ENCODE results near the gene ZNF219. TPM values are rescaled to one million over a fixed set of nuclear protein-coding genes. Genes with fewer than 3 reads are reported as not detected.

ZNF219 gene
- total and polyA plus RNA-seq, 2 of the 13 experiments (the other 11 are each of a cell fraction or from before 2014, with no cell fraction given): 34.5 to 36.6 TPM

DNA sequence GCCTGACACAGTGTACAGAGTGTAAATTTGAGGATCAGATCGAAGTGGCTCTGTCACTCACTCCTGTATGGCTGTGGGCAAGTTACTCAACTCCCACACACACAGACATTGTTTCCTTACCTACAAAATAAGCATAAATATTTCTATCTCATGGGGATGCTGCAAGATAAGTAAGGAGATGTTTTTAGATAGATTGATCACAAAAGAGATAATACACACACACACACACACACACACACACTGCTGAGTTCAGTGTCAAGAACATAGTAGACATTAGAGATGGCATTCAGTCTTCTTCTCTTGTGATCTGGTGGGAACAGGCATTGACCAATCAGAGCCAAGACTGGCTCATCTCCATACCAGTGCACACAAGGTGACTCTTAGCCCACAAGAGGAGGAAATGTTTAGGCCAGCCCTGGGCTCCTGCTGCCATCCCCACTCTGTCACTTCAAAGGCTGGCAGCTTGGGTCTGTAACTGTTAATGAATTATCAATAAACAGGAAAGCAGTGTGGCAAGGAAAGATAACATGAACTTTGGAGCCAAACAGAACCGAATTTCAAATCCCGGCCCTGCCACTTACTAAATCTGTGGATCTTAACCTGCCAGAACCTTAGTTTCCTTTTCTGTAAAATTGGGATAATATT, 44.2 kb downstream of the ZNF219 start (continued):
- TF ChIP-seq, protein P1, sequence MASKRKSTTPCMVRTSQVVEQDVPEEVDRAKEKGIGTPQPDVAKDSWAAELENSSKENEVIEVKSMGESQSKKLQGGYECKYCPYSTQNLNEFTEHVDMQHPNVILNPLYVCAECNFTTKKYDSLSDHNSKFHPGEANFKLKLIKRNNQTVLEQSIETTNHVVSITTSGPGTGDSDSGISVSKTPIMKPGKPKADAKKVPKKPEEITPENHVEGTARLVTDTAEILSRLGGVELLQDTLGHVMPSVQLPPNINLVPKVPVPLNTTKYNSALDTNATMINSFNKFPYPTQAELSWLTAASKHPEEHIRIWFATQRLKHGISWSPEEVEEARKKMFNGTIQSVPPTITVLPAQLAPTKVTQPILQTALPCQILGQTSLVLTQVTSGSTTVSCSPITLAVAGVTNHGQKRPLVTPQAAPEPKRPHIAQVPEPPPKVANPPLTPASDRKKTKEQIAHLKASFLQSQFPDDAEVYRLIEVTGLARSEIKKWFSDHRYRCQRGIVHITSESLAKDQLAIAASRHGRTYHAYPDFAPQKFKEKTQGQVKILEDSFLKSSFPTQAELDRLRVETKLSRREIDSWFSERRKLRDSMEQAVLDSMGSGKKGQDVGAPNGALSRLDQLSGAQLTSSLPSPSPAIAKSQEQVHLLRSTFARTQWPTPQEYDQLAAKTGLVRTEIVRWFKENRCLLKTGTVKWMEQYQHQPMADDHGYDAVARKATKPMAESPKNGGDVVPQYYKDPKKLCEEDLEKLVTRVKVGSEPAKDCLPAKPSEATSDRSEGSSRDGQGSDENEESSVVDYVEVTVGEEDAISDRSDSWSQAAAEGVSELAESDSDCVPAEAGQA (IDR thresholded peaks at IDR 0.05; ENCODE audit: low read depth): 0 out of 2 replicates have a peak, but pooled peaks have one; percentile 43
- TF ChIP-seq, protein P1 (CRISPR knock-in tag; IDR thresholded peaks at IDR 0.05; ENCODE audit: borderline replicate concordance): no peak
- TF ChIP-seq ZSCAN25 (CRISPR knock-in tag; IDR thresholded peaks at IDR 0.05) (peak; percentile 67; the same call in 1 of the 2 replicates), NFIC (IDR thresholded peaks at IDR 0.05; ENCODE audit: low read length) (peak; percentile 94), ZNF205 (CRISPR knock-in tag; IDR thresholded peaks at IDR 0.05) (peak; percentile 85; the same call in 1 of the 2 replicates), GATAD1 (CRISPR knock-in tag; IDR thresholded peaks at IDR 0.05) (peak; percentile 62; the same call in 1 of the 2 replicates), ZNF275 (CRISPR knock-in tag; IDR thresholded peaks at IDR 0.05; ENCODE audit: borderline replicate concordance) (no peak), ZNF484 (CRISPR knock-in tag; IDR thresholded peaks at IDR 0.05; ENCODE audit: borderline replicate concordance, low read depth) (no peak), XRCC5 (optimal IDR thresholded peaks at IDR 0.05; ENCODE audit: low read length) (peak; percentile 79), ZNF138 (CRISPR knock-in tag; IDR thresholded peaks at IDR 0.05; ENCODE audit: low read depth) (no peak), NR1H2 (CRISPR knock-in tag; IDR thresholded peaks at IDR 0.05; ENCODE audit: borderline replicate concordance, low read depth) (no peak), RFX3 (CRISPR knock-in tag; IDR thresholded peaks at IDR 0.05) (no peak), ZNF678 (CRISPR knock-in tag; IDR thresholded peaks at IDR 0.05) (no peak; the same call in 1 of the 2 replicates)
- TF ChIP-seq, protein P2, sequence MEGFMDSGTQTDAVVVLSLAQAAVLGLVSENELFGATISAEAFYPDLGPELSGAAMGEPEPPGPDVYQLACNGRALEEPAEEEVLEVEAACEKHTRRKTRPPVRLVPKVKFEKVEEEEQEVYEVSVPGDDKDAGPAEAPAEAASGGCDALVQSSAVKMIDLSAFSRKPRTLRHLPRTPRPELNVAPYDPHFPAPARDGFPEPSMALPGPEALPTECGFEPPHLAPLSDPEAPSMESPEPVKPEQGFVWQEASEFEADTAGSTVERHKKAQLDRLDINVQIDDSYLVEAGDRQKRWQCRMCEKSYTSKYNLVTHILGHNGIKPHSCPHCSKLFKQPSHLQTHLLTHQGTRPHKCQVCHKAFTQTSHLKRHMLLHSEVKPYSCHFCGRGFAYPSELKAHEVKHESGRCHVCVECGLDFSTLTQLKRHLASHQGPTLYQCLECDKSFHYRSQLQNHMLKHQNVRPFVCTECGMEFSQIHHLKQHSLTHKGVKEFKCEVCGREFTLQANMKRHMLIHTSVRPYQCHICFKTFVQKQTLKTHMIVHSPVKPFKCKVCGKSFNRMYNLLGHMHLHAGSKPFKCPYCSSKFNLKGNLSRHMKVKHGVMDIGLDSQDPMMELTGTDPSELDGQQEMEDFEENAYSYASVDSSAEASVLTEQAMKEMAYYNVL (CRISPR knock-in tag; IDR thresholded peaks at IDR 0.05; ENCODE audit: borderline replicate concordance): peak; percentile 93; the same call in 1 of the 2 replicates

Data from HepG2 (cell line).